ENCODE measurements around the gene VIM. TPM values are rescaled to one million over a fixed set of nuclear protein-coding genes. Genes with fewer than 3 reads are reported as not detected.

VIM gene
- total RNA-seq, 2 donors from 2014 or later = 934 to 1,097 TPM

DNA sequence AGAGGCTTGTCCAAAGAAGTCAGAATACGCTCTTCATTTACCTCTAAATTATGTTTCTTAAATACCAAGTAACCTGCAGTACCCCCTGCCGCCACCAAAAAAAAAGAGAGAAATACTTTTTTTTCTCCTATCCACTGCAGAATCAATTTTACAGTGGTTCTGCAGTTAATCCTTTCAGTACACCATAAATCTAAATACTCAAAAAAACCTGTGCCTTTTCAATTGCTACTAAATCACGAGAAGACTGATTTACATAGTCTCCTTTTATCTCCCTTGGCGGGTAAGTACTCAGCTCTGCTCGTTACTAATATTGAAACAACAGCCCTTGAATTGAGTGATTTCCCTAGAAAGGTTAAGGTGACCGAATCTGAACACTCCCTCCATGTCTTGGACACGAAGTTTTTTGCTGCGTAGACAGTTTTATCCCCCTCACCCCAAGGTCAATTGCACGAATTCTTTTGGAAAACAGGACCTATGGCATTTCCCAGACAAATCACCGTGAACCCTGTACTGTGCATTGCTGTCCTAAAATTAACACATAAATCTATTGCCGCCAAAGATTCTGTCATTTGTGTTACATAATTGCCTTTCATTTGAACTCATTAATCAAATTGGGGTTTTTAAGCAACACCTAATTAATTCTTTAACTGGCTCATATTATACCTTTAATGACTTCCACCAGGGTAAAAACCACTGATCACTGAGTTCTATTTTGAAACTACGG is 512 bp upstream of the VIM start:
- DNase-seq (no peak), ATAC-seq (no peak)
- intact Hi-C loops (cut with DNase I) = loop anchor here in 1 of 2 donors (10.0 kb wide), 1 partner anchor 223 kb away; no protein-coding TSS in a partner anchor

DNA sequence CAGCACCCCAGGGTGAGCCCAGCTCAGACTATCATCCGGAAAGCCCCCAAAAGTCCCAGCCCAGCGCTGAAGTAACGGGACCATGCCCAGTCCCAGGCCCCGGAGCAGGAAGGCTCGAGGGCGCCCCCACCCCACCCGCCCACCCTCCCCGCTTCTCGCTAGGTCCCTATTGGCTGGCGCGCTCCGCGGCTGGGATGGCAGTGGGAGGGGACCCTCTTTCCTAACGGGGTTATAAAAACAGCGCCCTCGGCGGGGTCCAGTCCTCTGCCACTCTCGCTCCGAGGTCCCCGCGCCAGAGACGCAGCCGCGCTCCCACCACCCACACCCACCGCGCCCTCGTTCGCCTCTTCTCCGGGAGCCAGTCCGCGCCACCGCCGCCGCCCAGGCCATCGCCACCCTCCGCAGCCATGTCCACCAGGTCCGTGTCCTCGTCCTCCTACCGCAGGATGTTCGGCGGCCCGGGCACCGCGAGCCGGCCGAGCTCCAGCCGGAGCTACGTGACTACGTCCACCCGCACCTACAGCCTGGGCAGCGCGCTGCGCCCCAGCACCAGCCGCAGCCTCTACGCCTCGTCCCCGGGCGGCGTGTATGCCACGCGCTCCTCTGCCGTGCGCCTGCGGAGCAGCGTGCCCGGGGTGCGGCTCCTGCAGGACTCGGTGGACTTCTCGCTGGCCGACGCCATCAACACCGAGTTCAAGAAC is 1.1 kb downstream of the VIM start:
- ATAC-seq (peak; percentile 84), DNase-seq (peak; percentile 95)
- intact Hi-C loops (cut with DNase I) = loop anchor here in 1 of 2 donors (10.0 kb wide), 1 partner anchor 224 kb away; no protein-coding TSS in a partner anchor

DNA sequence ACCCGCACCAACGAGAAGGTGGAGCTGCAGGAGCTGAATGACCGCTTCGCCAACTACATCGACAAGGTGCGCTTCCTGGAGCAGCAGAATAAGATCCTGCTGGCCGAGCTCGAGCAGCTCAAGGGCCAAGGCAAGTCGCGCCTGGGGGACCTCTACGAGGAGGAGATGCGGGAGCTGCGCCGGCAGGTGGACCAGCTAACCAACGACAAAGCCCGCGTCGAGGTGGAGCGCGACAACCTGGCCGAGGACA is 1.6 kb downstream of the VIM start:
- intact Hi-C loops (cut with DNase I) = loop anchor here in 1 of 2 donors (10.0 kb wide), 1 partner anchor 225 kb away; no protein-coding TSS in a partner anchor
- no peak for DNase-seq
- ATAC-seq = no peak

DNA sequence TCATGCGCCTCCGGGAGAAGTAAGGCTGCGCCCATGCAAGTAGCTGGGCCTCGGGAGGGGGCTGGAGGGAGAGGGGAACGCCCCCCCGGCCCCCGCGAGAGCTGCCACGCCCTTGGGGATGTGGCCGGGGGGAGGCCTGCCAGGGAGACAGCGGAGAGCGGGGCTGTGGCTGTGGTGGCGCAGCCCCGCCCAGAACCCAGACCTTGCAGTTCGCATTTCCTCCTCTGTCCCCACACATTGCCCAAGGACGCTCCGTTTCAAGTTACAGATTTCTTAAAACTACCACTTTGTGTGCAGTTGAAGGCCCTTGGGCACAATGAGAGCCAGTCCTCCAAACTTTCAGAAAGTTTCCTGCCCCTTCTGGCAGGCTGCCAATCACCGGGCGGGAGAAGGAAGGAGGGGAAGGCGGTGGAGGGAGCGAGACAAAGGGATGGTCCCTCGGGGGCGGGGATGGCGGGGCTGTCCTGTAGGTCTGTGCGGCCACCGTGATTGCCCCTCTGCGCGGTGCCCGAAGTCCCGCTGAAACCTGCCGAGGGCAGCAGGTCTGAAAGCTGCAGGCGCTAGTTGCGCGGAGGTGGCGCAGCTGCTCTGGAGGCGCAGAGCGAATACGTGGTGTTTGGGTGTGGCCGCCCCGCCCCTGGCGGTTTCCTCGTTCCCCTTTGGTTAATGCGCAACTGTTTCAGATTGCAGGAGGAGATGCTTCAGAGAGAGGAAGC is 2.1 kb downstream of the VIM start:
- peak; percentile 87 for DNase-seq
- intact Hi-C loops (cut with DNase I) = loop anchor here in 1 of 2 donors (10.0 kb wide), 1 partner anchor 225 kb away; no protein-coding TSS in a partner anchor
- peak; percentile 61 to 63 for ATAC-seq

DNA sequence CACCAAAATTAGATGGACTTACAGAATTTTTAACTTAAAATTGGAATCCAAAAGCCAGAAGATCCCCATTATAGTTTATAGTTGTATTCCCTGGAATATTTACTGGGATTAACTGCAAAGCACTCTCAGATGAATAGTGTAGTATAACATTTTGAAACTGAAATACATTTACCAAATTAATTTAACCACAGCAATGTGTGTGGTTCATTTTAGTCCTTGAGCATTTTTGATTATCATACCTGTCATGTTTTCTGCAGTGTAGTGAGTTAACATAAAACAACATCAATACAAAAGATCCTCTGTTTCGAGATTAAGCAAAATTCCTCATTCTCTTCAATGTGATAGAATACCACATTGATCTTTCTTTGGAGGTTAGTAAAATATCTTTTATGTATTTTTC is 3.7 kb downstream of the VIM start:
- ATAC-seq (no peak), DNase-seq (no peak)
- intact Hi-C loops (cut with DNase I) = no loop called here

DNA sequence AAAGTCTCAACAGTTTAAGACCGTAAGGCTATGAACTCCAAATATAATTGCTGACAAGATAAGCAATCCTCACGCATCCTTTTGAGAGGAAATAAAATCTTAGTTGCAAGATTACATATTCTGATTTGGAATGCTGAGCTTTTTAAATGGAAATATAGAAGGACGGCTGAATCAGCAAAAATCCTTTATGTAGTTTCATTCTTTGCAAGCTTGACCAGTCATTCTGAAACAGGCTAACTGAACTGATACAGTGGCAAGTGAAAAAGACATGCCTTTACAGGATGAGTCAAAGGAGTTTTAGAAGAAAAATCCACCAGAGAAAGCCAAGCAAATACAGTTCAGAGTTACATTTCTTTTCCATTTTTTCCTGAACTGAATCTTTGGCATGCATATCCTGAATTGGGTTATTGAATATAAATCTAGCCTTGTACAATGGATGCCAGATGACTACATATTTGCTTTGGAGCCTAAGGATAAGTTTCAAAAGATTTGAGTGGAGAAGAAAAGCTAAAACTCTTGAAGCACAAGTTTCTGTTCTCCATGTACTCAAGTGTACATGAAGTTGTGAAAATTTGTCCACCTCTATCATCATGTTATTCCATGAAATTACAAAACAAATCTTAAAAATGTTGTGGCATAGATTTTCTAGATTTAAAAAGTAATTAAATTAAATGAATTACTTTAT is 4.4 kb downstream of the VIM start:
- intact Hi-C loops (cut with DNase I) = no loop called here
- no peak for ATAC-seq
- no peak for DNase-seq

DNA sequence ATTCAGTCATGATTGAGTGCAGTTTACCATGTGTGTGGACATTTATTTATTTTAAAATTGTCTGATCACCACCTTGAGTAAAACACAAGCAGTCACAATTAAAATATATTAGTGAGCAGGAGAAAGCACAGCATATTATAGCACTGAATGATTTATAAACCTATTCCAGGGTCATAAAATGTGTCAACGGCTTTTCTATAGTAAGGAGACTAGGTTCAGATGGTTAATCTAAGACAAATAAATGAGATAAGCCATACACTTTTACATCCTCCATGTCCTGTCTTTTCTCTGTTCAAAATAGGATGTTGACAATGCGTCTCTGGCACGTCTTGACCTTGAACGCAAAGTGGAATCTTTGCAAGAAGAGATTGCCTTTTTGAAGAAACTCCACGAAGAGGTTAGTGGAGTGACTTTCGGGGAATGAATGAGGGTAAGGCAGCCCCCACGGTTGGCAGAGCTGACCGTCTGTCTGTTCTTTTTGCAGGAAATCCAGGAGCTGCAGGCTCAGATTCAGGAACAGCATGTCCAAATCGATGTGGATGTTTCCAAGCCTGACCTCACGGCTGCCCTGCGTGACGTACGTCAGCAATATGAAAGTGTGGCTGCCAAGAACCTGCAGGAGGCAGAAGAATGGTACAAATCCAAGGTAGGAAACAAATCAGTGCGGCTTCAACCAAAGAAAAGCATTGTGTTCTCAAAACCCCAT is 5.4 kb downstream of the VIM start:
- intact Hi-C loops (cut with DNase I) = no loop called here
- ATAC-seq (no peak), DNase-seq (peak; percentile 61)

DNA sequence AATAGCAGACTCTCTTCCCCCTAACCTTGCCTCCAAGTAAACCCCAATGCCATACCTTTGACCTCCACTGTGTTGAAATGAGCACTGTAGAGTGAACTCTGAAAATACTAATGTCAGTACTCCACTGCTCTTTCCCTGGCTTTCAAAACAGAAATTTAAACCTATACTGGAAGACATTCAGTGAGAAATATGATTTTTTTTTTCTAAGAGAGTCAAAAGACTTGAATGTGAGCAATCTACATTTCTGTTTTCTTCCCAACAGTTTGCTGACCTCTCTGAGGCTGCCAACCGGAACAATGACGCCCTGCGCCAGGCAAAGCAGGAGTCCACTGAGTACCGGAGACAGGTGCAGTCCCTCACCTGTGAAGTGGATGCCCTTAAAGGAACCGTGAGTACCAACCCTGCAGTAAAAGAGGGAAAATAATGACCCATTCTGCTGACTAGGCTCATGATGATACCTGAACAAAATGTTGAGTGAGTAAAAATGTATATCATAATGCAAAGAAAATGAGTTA is 6.4 kb downstream of the VIM start:
- ATAC-seq (no peak), DNase-seq (no peak)
- intact Hi-C loops (cut with DNase I) = no loop called here

DNA sequence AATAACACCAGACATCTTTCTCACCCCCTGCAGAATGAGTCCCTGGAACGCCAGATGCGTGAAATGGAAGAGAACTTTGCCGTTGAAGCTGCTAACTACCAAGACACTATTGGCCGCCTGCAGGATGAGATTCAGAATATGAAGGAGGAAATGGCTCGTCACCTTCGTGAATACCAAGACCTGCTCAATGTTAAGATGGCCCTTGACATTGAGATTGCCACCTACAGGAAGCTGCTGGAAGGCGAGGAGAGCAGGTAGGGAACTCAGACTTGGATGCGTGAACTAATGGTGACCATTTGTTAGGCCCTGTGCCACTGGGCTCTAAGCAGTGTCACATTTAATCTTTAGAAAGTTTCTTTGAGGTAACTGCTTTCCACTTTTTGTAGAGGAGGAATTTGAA is 7.1 kb downstream of the VIM start:
- no peak for ATAC-seq
- intact Hi-C loops (cut with DNase I) = no loop called here

DNA sequence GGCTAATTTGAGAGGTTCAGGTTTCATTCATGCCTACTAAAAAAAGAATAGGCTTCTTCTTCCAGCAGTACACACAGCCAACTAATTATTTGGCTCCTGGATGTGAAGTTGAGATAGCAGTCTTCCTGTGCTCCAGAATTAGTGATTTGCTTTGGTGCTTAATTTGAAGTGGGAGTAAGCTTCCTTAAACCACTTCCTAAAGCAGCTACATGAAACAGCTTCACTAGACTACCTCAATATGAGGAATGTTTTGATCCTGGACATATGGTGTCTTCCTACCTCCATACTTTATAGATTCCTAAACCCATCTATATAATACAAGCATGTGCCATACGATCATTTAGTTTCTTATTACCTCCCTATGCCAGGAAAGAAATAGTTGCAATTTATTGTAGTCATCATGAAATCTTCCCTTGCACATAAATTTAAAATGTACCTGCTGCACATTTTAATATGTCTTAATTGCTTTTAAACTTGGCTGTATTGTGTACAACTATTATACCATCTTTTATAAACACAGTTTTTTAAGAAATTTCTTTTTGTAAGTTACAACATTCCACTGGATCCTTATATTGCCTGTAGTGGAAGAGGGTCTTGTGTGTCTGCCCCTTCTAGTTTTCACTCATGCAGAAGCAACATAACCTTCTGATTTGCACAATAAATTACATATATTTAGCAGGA is 8.6 kb downstream of the VIM start:
- intact Hi-C loops (cut with DNase I) = no loop called here
- DNase-seq (no peak), ATAC-seq (no peak)

More for the DNA sequence above, 7.1 kb downstream of the VIM start:
- no peak for DNase-seq

DNA sequence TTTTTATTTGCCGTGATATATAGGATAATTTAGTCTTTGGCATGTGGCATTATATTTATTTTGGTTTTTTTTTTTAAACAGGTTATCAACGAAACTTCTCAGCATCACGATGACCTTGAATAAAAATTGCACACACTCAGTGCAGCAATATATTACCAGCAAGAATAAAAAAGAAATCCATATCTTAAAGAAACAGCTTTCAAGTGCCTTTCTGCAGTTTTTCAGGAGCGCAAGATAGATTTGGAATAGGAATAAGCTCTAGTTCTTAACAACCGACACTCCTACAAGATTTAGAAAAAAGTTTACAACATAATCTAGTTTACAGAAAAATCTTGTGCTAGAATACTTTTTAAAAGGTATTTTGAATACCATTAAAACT is 9.1 kb downstream of the VIM start:
- intact Hi-C loops (cut with DNase I) = no loop called here
- DNase-seq (no peak), ATAC-seq (no peak)

DNA sequence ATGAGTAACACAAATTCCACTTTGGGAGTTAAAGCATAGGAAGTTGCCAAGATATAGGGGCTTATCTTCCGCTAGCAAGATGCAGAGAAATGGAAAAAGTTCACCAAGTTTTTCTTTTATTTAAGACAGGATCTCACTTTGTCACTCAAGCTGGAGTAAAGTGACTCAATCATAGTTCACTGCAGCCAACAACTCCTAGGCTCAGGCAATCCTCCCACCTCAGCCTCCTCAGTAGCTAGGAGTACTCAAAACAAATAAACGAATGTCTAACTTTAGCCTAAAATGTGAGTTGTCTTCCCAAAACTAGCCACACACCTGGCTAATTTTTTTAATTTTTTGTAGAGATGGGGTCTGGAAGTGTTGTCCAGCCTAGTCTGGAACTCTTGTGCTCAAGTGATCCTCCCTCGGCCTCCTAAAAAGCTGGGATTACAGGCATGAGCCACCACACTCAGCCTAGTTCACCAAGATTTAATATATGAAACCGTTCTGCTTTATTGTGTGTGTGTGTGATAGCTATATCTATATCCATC is 9.9 kb downstream of the VIM start:
- ATAC-seq (peak in 1 of 2 donors; percentile 5), DNase-seq (no peak)
- intact Hi-C loops (cut with DNase I) = no loop called here

DNA sequence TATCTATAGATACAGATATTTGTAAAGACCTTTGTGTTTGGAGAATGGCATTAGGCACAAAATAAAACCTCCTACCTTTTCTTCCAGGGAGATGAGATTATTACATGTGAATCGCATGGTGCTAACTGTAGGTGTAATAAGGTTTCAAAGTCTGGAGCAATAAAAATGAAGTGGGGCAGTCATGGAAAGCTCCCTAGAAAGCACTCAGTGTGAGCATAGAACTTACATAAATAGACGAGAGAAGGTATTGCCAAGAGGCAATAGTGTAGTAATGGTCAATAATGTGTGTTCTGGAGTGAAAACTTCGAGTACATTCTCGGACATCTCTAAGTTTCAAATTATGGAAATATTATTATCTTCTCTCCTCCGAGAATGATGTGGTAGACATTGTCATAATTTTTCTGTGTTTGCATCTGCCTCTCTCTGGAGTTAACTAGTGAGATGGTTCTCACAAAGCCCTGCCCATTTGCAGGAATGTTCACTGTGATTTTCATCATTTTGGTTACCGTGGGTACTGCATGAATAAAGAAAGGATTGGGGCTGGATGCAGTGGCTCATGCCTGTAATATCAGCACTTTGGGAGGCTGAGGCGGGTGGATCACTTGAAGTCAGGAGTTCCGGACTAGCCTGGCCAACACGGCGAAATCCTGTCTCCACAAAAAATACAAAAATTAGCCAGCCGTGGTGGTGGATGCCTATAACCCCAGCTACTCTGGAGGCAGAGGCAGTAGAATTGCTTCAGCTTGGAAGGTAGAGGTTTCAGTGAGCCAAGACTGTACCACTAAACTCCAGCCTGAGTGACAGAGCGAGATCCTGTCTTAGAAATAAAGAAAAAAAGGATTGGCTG is 10.6 kb downstream of the VIM start:
- no peak for DNase-seq
- ATAC-seq = peak; percentile 28 to 50
- intact Hi-C loops (cut with DNase I) = no loop called here

DNA sequence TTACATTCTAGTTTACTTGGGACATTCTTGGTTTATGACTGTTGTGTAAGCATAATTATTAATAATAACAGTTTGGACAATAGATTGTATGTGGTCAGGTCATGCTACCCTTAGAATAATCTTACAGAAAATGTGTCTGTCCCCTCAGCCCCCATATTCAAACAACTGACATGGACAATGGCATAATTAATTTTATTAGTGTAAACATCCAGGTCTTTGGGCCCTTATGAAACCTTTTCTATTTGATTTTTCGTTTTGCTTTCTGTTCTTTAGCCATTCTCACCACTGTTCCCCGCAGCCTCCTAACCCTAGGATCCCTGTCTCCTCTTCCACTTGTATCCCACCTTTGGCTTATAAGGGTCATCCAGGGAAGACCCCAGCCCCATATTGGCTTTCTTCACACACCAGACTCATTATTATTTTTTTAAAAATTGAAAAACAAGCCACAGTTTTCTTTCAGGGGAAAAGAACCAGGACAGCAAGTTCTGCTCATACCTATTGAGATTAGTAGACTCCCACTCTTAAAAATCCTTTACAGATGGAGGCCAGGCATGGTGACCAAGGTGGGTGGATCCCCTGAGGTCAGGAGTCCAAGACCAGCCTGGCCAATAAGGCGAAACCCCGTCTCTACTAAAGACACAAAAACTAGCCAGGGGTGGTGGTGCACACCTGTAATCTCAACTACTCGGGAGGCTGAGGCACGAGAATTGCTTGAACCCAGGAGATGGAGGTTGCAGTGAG is 11.5 kb downstream of the VIM start:
- intact Hi-C loops (cut with DNase I) = no loop called here
- ATAC-seq (peak in 1 of 2 donors; percentile 14), DNase-seq (no peak)

DNA sequence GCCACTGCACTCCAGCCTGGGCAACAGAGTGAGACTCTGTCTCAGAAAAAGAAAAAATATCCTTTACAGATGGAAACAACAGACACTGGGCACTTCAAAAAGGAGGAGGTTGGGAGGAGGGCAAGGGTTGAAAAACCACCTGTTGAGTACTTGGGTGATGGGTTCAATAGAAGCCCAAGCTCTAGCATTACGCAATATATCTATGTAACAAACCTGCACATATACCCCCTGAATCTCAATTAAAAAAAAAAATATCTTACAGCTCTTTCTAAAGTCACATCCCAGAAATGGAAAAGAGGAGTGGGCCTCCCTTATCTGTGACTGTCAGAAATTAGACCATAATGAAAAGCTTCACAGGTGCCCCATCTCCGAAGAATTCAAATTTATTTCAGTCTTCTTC is 12.1 kb downstream of the VIM start:
- intact Hi-C loops (cut with DNase I) = no loop called here
- no peak for ATAC-seq
- DNase-seq = no peak

DNA sequence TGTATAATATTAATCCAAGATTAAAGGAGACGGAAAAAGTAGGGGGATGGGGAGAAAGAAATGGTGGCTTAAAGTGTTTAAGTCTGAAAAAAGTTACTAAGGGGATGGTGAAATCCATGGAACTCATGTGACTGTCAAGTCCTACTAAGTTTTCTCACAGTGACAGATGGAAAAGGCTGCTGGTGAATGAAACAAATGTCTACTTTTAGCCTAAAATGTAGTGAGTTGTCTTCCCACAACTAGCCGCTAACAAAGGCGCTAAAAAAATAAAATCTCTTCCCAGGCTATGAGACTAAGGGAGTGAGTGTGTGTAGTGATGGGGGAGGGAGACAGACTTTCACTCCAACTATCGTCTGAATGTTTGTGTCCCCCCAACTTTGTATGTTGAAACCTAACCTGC is 12.6 kb downstream of the VIM start:
- intact Hi-C loops (cut with DNase I) = no loop called here
- ATAC-seq = no peak

More for the DNA sequence above, 12.6 kb downstream of the VIM start:
- no peak for DNase-seq

Data from left cardiac atrium (tissue), 4 donors.